ENCODE measurements around the gene FRMPD2.
"Not testable (repeated sequence)": the region's sequence is repeated elsewhere in the genome, so short reads cannot be mapped to it uniquely, and the experiment has no call there.

The FRMPD2 gene

GRCh38 chr10:48233559-48234005 is 40.9 kb downstream of the FRMPD2 start:
- no peak for DNase-seq (ENCODE audit: low read depth, low spot score)

GRCh38 chr10:48232717-48233447 is 41.6 kb downstream of the FRMPD2 start:
- DNase-seq (ENCODE audit: low read depth, low spot score): no peak

GRCh38 chr10:48231699-48232315 is 42.7 kb downstream of the FRMPD2 start:
- no peak for DNase-seq (ENCODE audit: low read depth, low spot score)

GRCh38 chr10:48231178-48231577 is 43.3 kb downstream of the FRMPD2 start:
- DNase-seq (ENCODE audit: low read depth, low spot score): no peak

GRCh38 chr10:48227213-48227612 is 47.3 kb downstream of the FRMPD2 start:
- DNase-seq (ENCODE audit: low read depth, low spot score): no peak

- no peak for DNase-seq (ENCODE audit: low read depth, low spot score)
These were observed 49.4 kb downstream of the FRMPD2 start for GRCh38 chr10:48224979-48225560.

GRCh38 chr10:48224296-48224695 is 50.2 kb downstream of the FRMPD2 start:
- no peak for DNase-seq (ENCODE audit: low read depth, low spot score)

GRCh38 chr10:48221814-48222213 is 52.7 kb downstream of the FRMPD2 start:
- no peak for DNase-seq (ENCODE audit: low read depth, low spot score)

- not testable (repeated sequence) for DNase-seq (ENCODE audit: low read depth, low spot score)
These were observed 53.5 kb downstream of the FRMPD2 start for GRCh38 chr10:48221031-48221430.

- no peak for DNase-seq (ENCODE audit: low read depth, low spot score)
These were observed 55.3 kb downstream of the FRMPD2 start for GRCh38 chr10:48219194-48219593.

GRCh38 chr10:48216744-48217143 is 57.8 kb downstream of the FRMPD2 start:
- no peak for DNase-seq (ENCODE audit: low read depth, low spot score)

- DNase-seq (ENCODE audit: low read depth, low spot score): no peak
These were observed 58.3 kb downstream of the FRMPD2 start for GRCh38 chr10:48216204-48216505.

GRCh38 chr10:48215486-48216203 is 58.9 kb downstream of the FRMPD2 start:
- peak; percentile 80 for DNase-seq (ENCODE audit: low read depth, low spot score)

- no peak for DNase-seq (ENCODE audit: low read depth, low spot score)
These were observed 59.6 kb downstream of the FRMPD2 start for GRCh38 chr10:48214716-48215485.

GRCh38 chr10:48213047-48213446 is 61.4 kb downstream of the FRMPD2 start:
- no peak for DNase-seq (ENCODE audit: low read depth, low spot score)

- no peak for DNase-seq (ENCODE audit: low read depth, low spot score)
These were observed 62.7 kb downstream of the FRMPD2 start for GRCh38 chr10:48211777-48212176.

GRCh38 chr10:48210966-48211365 is 63.5 kb downstream of the FRMPD2 start:
- no peak for DNase-seq (ENCODE audit: low read depth, low spot score)

GRCh38 chr10:48210391-48210790 is 64.1 kb downstream of the FRMPD2 start:
- no peak for DNase-seq (ENCODE audit: low read depth, low spot score)

GRCh38 chr10:48209241-48209640 is 65.3 kb downstream of the FRMPD2 start:
- DNase-seq (ENCODE audit: low read depth, low spot score): no peak

- no peak for DNase-seq (ENCODE audit: low read depth, low spot score)
These were observed 66.6 kb downstream of the FRMPD2 start for GRCh38 chr10:48207853-48208252.

- no peak for DNase-seq (ENCODE audit: low read depth, low spot score)
These were observed 67.8 kb downstream of the FRMPD2 start for GRCh38 chr10:48206482-48207250.

Data from ELF-1 (cell line).